OCI-LY1 (cell line): Measurements from ENCODE around the gene SMAD3.

Source experiments
- H2AFZ ChIP-seq: fragments of 200-600 bp; sonication (generic), shearing (Covaris generic); 2 replicates; pipeline ENCODE4 v1.6.0; 2014; ENCODE audit warnings: antibody characterized with exemption, mild to moderate bottlenecking, low read length
- H3F3A ChIP-seq: fragments of 200-600 bp; sonication (generic), shearing (Covaris generic); 2 replicates; pipeline ENCODE4 v1.6.0; 2014; ENCODE audit warnings: mild to moderate bottlenecking, antibody characterized with exemption, low read length, moderate library complexity; ENCODE audit not compliant: insufficient read depth
- H3K27ac ChIP-seq: fragments of 200-600 bp; sonication (generic); 2 replicates; pipeline ENCODE4 v1.5.1; 2014; ENCODE audit warnings: low read length, mixed run types, mild to moderate bottlenecking, low read depth; ENCODE audit not compliant: poor library complexity, severe bottlenecking
- H3K27me3 ChIP-seq: fragments of 200-600 bp; sonication (generic); 2 replicates; pipeline ENCODE4 v1.6.0; 2014; ENCODE audit warnings: antibody characterized with exemption, mild to moderate bottlenecking, low read length, moderate library complexity; ENCODE audit not compliant: insufficient read depth
- H3K36me3 ChIP-seq: fragments of 200-600 bp; sonication (generic); 2 replicates; pipeline ENCODE4 v1.6.1; 2014; ENCODE audit warnings: mild to moderate bottlenecking, antibody characterized with exemption, low read length, moderate library complexity, mixed read lengths; ENCODE audit not compliant: insufficient read depth
- H3K4me1 ChIP-seq: fragments of 200-600 bp; sonication (generic); 2 replicates; pipeline ENCODE4 v1.5.1; 2014; ENCODE audit warnings: mild to moderate bottlenecking, low read length, moderate library complexity; ENCODE audit not compliant: insufficient read depth, severe bottlenecking
- H3K4me2 ChIP-seq: fragments of 200-600 bp; sonication (generic), shearing (Covaris generic); 2 replicates; pipeline ENCODE4 v1.6.1; 2014; ENCODE audit warnings: low read length
- H3K4me3 ChIP-seq: fragments of 200-600 bp; sonication (generic); 2 replicates; pipeline ENCODE4 v1.5.1; 2014; ENCODE audit warnings: low read length, low read depth, mild to moderate bottlenecking, mixed read lengths; ENCODE audit not compliant: poor library complexity, severe bottlenecking
- H3K79me2 ChIP-seq: fragments of 200-600 bp; shearing (Covaris generic); 2 replicates; pipeline ENCODE4 v1.6.1; 2016; ENCODE audit warnings: mixed run types, low read length, mixed read lengths; ENCODE audit not compliant: insufficient read depth
- H3K9ac ChIP-seq: fragments of 200-600 bp; sonication (generic), shearing (Covaris generic); 2 replicates; pipeline ENCODE4 v1.6.1; 2014; ENCODE audit warnings: mild to moderate bottlenecking, low read length, mixed read lengths
- H3K9me2 ChIP-seq: fragments of 200-600 bp; sonication (generic), shearing (Covaris generic); 2 replicates; pipeline ENCODE4 v1.6.1; 2014; ENCODE audit warnings: low read depth, mild to moderate bottlenecking, low read length, mixed read lengths
- H3K9me3 ChIP-seq: fragments of 200-600 bp; shearing (Covaris generic); 2 replicates; pipeline ENCODE4 v1.6.1; 2014; ENCODE audit warnings: low read length, mixed read lengths
- H4K20me1 ChIP-seq: fragments of 200-600 bp; sonication (generic), shearing (Covaris generic); 2 replicates; pipeline ENCODE4 v1.6.0; 2016; ENCODE audit warnings: mild to moderate bottlenecking, low read length; ENCODE audit not compliant: insufficient read depth
- CTCF ChIP-seq: fragments of 200-600 bp; sonication (generic), shearing (Covaris generic); IDR thresholded peaks from 2 replicates; pipeline ENCODE4 v1.5.1; 2017; ENCODE audit warnings: mild to moderate bottlenecking, antibody characterized with exemption, low read length, moderate library complexity, mixed read lengths
- EZH2 ChIP-seq: fragments of 200-600 bp; sonication (generic), shearing (Covaris generic); IDR thresholded peaks from 2 replicates; pipeline ENCODE4 v1.8.0; 2017; ENCODE audit warnings: borderline replicate concordance, mixed run types, mild to moderate bottlenecking, antibody characterized with exemption, low read length, moderate library complexity, mixed read lengths

SMAD3 gene

GRCh38 chr15:67050522-67051087 is 14.8 kb upstream of the SMAD3 start:
- TF ChIP-seq CTCF, result no peak
- no peaks in the 10 kb centered on the region for H3K36me3 ChIP-seq
- no peaks in the 10 kb centered on the region for H3K9me3 ChIP-seq
- no peaks in the 10 kb centered on the region for H4K20me1 ChIP-seq
- no peaks in the 10 kb centered on the region for H3F3A ChIP-seq
- H2AFZ ChIP-seq, result 0 out of 2 replicates have a peak overlapping the region, but pooled peaks have one; percentile 2
- no peak overlapping the region for H3K9ac ChIP-seq
- H3K27me3 ChIP-seq, result no peaks in the 10 kb centered on the region
- peaks cover 19% of the 10 kb centered on the region for H3K4me1 ChIP-seq
- H3K4me2 ChIP-seq, result peak overlapping the region; percentile 17; the same call in 1 of the 2 replicates
- no peak overlapping the region for H3K4me3 ChIP-seq
- H3K9me2 ChIP-seq, result no peaks in the 10 kb centered on the region
- H3K27ac ChIP-seq, result no peak overlapping the region
- no peaks in the 10 kb centered on the region for H3K79me2 ChIP-seq

GRCh38 chr15:67051088-67052045 is 14.0 kb upstream of the SMAD3 start:
- no peaks in the 10 kb centered on the region for H3K79me2 ChIP-seq
- H3K36me3 ChIP-seq, result no peaks in the 10 kb centered on the region
- peaks cover 25% of the 10 kb centered on the region for H3K4me1 ChIP-seq
- no peaks in the 10 kb centered on the region for H3K27me3 ChIP-seq
- peak overlapping the region; percentile 17; the same call in 1 of the 2 replicates for H3K4me2 ChIP-seq
- no peaks in the 10 kb centered on the region for H3K9me2 ChIP-seq
- no peaks in the 10 kb centered on the region for H3F3A ChIP-seq
- H2AFZ ChIP-seq, result 0 out of 2 replicates have a peak overlapping the region, but pooled peaks have one; percentile 2
- H4K20me1 ChIP-seq, result no peaks in the 10 kb centered on the region
- H3K9ac ChIP-seq, result no peak overlapping the region
- no peaks in the 10 kb centered on the region for H3K9me3 ChIP-seq
- TF ChIP-seq CTCF, result no peak
- no peak for TF ChIP-seq EZH2
- no peak overlapping the region for H3K4me3 ChIP-seq
- H3K27ac ChIP-seq, result no peak overlapping the region

DNA sequence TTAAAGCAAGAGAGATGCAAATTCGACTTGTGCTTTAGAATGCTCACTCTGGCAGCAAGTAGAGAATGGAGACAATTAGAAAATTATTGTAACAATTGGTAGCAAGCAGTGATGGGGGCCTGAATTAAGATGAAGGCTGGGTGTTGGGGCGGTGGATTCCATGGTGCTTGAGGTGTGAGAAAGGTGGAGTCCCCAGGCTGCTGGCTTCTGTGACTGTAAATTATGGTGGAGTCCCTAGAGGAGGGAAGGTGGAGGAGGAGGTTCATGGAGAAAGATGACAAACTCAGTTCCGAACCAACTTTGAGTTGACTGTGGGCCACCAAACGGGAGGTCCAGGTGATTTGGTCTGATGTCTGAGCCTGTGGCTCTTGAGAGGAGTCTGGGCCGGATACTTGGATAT is 10.7 kb upstream of the SMAD3 start:
- Histone ChIP-seq H3K79me2 (no peaks in the 10 kb centered on the region), H3K27ac (no peak overlapping the region)
- TF ChIP-seq EZH2, result no peak
- TF ChIP-seq CTCF, result no peak

More for the DNA sequence above, 10.7 kb upstream of the SMAD3 start:
- H3K4me1 ChIP-seq, result peaks cover 30% of the 10 kb centered on the region
- H3K9ac ChIP-seq, result no peak overlapping the region
- no peaks in the 10 kb centered on the region for H3K27me3 ChIP-seq
- no peaks in the 10 kb centered on the region for H3K9me2 ChIP-seq
- no peak overlapping the region for H2AFZ ChIP-seq
- H3F3A ChIP-seq, result no peaks in the 10 kb centered on the region
- H3K9me3 ChIP-seq, result no peaks in the 10 kb centered on the region
- H4K20me1 ChIP-seq, result no peaks in the 10 kb centered on the region
- no peak overlapping the region for H3K4me3 ChIP-seq
- no peak overlapping the region for H3K4me2 ChIP-seq
- no peaks in the 10 kb centered on the region for H3K36me3 ChIP-seq
